WTC11 (cell line): ENCODE measurements around the gene ZC3H13. TPM values are rescaled to one million over a fixed set of nuclear protein-coding genes. Genes with fewer than 3 reads are reported as not detected.
A peak's percentile ranks its signal among the peaks of the same experiment; 100 is the strongest.

Experiments
- ATAC-seq: fragments of 200-7000 bp; cut with Tn5 transposase; 2 replicates; pipeline ENCODE4 v1.10.0; 2021; ENCODE audit warnings: mild to moderate bottlenecking, moderate library complexity
- CTCF ChIA-PET: fragments of 300-600 bp; sonication (Branson Sonifier 250); formaldehyde crosslinking; loops from one replicate; lab custom pipeline; 2021; ENCODE audit warnings: antibody characterized with exemption; lab: Charles Lee
- POLR2A ChIA-PET: fragments of 350-600 bp; sonication (Branson Sonifier 250); formaldehyde crosslinking; loops from one replicate; lab custom pipeline; 2021; ENCODE audit warnings: antibody characterized with exemption; lab: Charles Lee
- DNase-seq: peaks from one replicate; pipeline ENCODE4 v3.0.0; 2021; ENCODE audit warnings: low spot score
- H3K27ac Mint-ChIP-seq: 2 replicates; pipeline ENCODE4 v1.8.0; 2021; ENCODE audit warnings: mixed read lengths
- H3K27me3 Mint-ChIP-seq: 2 replicates; pipeline ENCODE4 v1.8.0; 2021; ENCODE audit warnings: low read depth, mild to moderate bottlenecking, moderate library complexity, mixed read lengths
- H3K36me3 Mint-ChIP-seq: 2 replicates; pipeline ENCODE4 v1.8.0; 2021; ENCODE audit warnings: mixed read lengths
- H3K4me1 Mint-ChIP-seq: 2 replicates; pipeline ENCODE4 v1.8.0; 2022; ENCODE audit warnings: mixed read lengths
- H3K4me3 Mint-ChIP-seq: 2 replicates; pipeline ENCODE4 v1.8.0; 2021; ENCODE audit warnings: mild to moderate bottlenecking, moderate library complexity, mixed read lengths
- H3K9me3 Mint-ChIP-seq: 2 replicates; pipeline ENCODE4 v1.8.0; 2021; ENCODE audit warnings: mixed read lengths
- AFF4 ChIP-seq: sonication (generic); formaldehyde crosslinking; IDR thresholded peaks from 2 replicates; pipeline ENCODE4 v1.8.1; 2023; ENCODE audit warnings: mild to moderate bottlenecking, missing genetic modification reagents, borderline replicate concordance
- ATF6 ChIP-seq: sonication (generic); formaldehyde crosslinking; IDR thresholded peaks from 2 replicates; pipeline ENCODE4 v1.8.1; 2023; ENCODE audit warnings: mild to moderate bottlenecking, missing genetic modification reagents
- FOXP1 ChIP-seq: sonication (generic); formaldehyde crosslinking; IDR thresholded peaks from 2 replicates; pipeline ENCODE4 v1.8.0; 2022; ENCODE audit warnings: missing genetic modification reagents, mild to moderate bottlenecking, moderate library complexity, borderline replicate concordance
- FOXP4 ChIP-seq: sonication (generic); formaldehyde crosslinking; IDR thresholded peaks from 2 replicates; pipeline ENCODE4 v1.8.0; 2022; ENCODE audit warnings: mild to moderate bottlenecking, missing genetic modification reagents
- GTF2I ChIP-seq: fragments of 250-450 bp; sonication (Bioruptor Pico); conservative IDR thresholded peaks from 2 replicates; pipeline ENCODE4 v1.4.0; 2021; ENCODE audit warnings: mild to moderate bottlenecking
- MAX ChIP-seq: sonication (generic); formaldehyde crosslinking; IDR thresholded peaks from 2 replicates; pipeline ENCODE4 v1.8.0; 2022; ENCODE audit warnings: mild to moderate bottlenecking, missing genetic modification reagents
- NR2C2 ChIP-seq: sonication (generic); formaldehyde crosslinking; IDR thresholded peaks from 2 replicates; pipeline ENCODE4 v1.8.0; 2022; ENCODE audit warnings: mild to moderate bottlenecking, missing genetic modification reagents
- PRRX2 ChIP-seq: fragments of 250-450 bp; sonication (Bioruptor Pico); IDR thresholded peaks from 2 replicates; pipeline ENCODE4 v1.8.0; 2021; ENCODE audit warnings: mild to moderate bottlenecking
- TEAD1 ChIP-seq: sonication (generic); formaldehyde crosslinking; IDR thresholded peaks from 2 replicates; pipeline ENCODE4 v1.8.0; 2022; ENCODE audit warnings: mild to moderate bottlenecking, missing genetic modification reagents
- ZNF317 ChIP-seq: sonication (generic); formaldehyde crosslinking; IDR thresholded peaks from 2 replicates; pipeline ENCODE4 v1.8.1; 2023; ENCODE audit warnings: low read depth, mild to moderate bottlenecking, moderate library complexity, missing genetic modification reagents, borderline replicate concordance
- ZNF512 ChIP-seq: sonication (generic); formaldehyde crosslinking; IDR thresholded peaks from 2 replicates; pipeline ENCODE4 v1.8.1; 2022; ENCODE audit warnings: missing genetic modification reagents, borderline replicate concordance
- total RNA-seq: library from RNA; stranded (reverse); gene quantifications from 3 replicates; pipeline ENCODE4 v1.2.3, GENCODE V29; 2021
- TF ChIP-seq, protein P1 (sequence below): sonication (generic); formaldehyde crosslinking; conservative IDR thresholded peaks from 2 replicates; pipeline ENCODE4 v1.8.1; 2023; ENCODE audit warnings: mild to moderate bottlenecking, low read depth, missing genetic modification reagents, moderate library complexity
- TF ChIP-seq, protein P2 (sequence below): sonication (generic); formaldehyde crosslinking; IDR thresholded peaks from 2 replicates; pipeline ENCODE4 v1.8.1; 2023; ENCODE audit warnings: mild to moderate bottlenecking, moderate library complexity, missing genetic modification reagents

The ZC3H13 gene
- total RNA-seq, 1 experiment from 2014 or later = 49.7 TPM

- no peak overlapping the region for H3K27ac Mint-ChIP-seq
- CTCF ChIA-PET = interaction anchor here (1.4 kb wide), 1 partner anchor 25 kb away, joined by 6 read pairs; no protein-coding TSS in a partner anchor
- H3K9me3 Mint-ChIP-seq = no peaks in the 10 kb centered on the region
- H3K4me1 Mint-ChIP-seq = peaks cover 7% of the 10 kb centered on the region
- no peak for ATAC-seq
- H3K36me3 Mint-ChIP-seq = no peaks in the 10 kb centered on the region
- POLR2A ChIA-PET = interaction anchor here (0.6 kb wide), 1 partner anchor 158 kb away, joined by 3 read pairs; no protein-coding TSS in a partner anchor
- H3K4me3 Mint-ChIP-seq = no peak overlapping the region
- H3K27me3 Mint-ChIP-seq = no peaks in the 10 kb centered on the region
- TF ChIP-seq PRRX2 (CRISPR knock-in tag) (no peak), MAX (no peak), FOXP4 (CRISPR knock-in tag) (no peak), ATF6 (no peak), ZNF317 (CRISPR knock-in tag) (no peak), GTF2I (no peak)
- TF ChIP-seq, protein P1, sequence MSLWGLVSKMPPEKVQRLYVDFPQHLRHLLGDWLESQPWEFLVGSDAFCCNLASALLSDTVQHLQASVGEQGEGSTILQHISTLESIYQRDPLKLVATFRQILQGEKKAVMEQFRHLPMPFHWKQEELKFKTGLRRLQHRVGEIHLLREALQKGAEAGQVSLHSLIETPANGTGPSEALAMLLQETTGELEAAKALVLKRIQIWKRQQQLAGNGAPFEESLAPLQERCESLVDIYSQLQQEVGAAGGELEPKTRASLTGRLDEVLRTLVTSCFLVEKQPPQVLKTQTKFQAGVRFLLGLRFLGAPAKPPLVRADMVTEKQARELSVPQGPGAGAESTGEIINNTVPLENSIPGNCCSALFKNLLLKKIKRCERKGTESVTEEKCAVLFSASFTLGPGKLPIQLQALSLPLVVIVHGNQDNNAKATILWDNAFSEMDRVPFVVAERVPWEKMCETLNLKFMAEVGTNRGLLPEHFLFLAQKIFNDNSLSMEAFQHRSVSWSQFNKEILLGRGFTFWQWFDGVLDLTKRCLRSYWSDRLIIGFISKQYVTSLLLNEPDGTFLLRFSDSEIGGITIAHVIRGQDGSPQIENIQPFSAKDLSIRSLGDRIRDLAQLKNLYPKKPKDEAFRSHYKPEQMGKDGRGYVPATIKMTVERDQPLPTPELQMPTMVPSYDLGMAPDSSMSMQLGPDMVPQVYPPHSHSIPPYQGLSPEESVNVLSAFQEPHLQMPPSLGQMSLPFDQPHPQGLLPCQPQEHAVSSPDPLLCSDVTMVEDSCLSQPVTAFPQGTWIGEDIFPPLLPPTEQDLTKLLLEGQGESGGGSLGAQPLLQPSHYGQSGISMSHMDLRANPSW (CRISPR knock-in tag) = no peak
- no peak for DNase-seq
These were observed 49.1 kb upstream of the ZC3H13 start for GRCh38 chr13:46101484-46102254.

- CTCF ChIA-PET = no interaction called here
- no peaks in the 10 kb centered on the region for H3K27me3 Mint-ChIP-seq
- peaks cover 7% of the 10 kb centered on the region for H3K4me1 Mint-ChIP-seq
- no peaks in the 10 kb centered on the region for H3K36me3 Mint-ChIP-seq
- ATAC-seq (peak; percentile 66), DNase-seq (no peak)
- TF ChIP-seq FOXP1 (no peak), NR2C2 (no peak), TEAD1 (CRISPR knock-in tag) (no peak), ZNF512 (CRISPR knock-in tag) (no peak), AFF4 (CRISPR knock-in tag) (no peak)
- TF ChIP-seq, protein P2, sequence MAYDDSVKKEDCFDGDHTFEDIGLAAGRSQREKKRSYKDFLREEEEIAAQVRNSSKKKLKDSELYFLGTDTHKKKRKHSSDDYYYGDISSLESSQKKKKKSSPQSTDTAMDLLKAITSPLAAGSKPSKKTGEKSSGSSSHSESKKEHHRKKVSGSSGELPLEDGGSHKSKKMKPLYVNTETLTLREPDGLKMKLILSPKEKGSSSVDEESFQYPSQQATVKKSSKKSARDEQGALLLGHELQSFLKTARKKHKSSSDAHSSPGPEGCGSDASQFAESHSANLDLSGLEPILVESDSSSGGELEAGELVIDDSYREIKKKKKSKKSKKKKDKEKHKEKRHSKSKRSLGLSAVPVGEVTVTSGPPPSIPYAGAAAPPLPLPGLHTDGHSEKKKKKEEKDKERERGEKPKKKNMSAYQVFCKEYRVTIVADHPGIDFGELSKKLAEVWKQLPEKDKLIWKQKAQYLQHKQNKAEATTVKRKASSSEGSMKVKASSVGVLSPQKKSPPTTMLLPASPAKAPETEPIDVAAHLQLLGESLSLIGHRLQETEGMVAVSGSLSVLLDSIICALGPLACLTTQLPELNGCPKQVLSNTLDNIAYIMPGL = no peak
- no peaks in the 10 kb centered on the region for H3K9me3 Mint-ChIP-seq
- POLR2A ChIA-PET = no interaction called here
- H3K4me3 Mint-ChIP-seq = no peak overlapping the region
- H3K27ac Mint-ChIP-seq = no peak overlapping the region
These were observed 48.5 kb upstream of the ZC3H13 start for GRCh38 chr13:46101002-46101401.
